Karpas-422 (cell line): ENCODE data around the gene GCH1. TPM values are rescaled to one million over a fixed set of nuclear protein-coding genes. Genes with fewer than 3 reads are reported as not detected.

Experiments used
- DNase-seq: peaks from one replicate; pipeline ENCODE4 v3.0.0-alpha.2; 2015
- H2AFZ ChIP-seq: fragments of 200-600 bp; sonication (generic); 2 replicates; pipeline ENCODE4 v1.6.1; 2014; ENCODE audit warnings: antibody characterized with exemption, low read length, mixed read lengths
- H3K27ac ChIP-seq: fragments of 200-600 bp; sonication (generic); 2 replicates; pipeline ENCODE4 v1.5.1; 2014; ENCODE audit warnings: mild to moderate bottlenecking, low read length, moderate library complexity
- H3K27me3 ChIP-seq: fragments of 200-600 bp; sonication (generic); 2 replicates; pipeline ENCODE4 v1.6.1; 2014; ENCODE audit warnings: low read length, mixed read lengths
- H3K36me3 ChIP-seq: fragments of 200-600 bp; sonication (generic); 2 replicates; pipeline ENCODE4 v1.6.1; 2014; ENCODE audit warnings: low read length, mixed read lengths; ENCODE audit not compliant: insufficient read depth
- H3K4me1 ChIP-seq: fragments of 200-600 bp; sonication (generic); 2 replicates; pipeline ENCODE4 v1.6.1; 2014; ENCODE audit warnings: mild to moderate bottlenecking, low read length, mixed read lengths
- H3K4me2 ChIP-seq: fragments of 200-600 bp; sonication (generic); 2 replicates; pipeline ENCODE4 v1.6.1; 2014; ENCODE audit warnings: low read length, low read depth, mild to moderate bottlenecking; ENCODE audit not compliant: poor library complexity, severe bottlenecking
- H3K4me3 ChIP-seq: fragments of 200-600 bp; sonication (generic); 2 replicates; pipeline ENCODE4 v1.5.1; 2014; ENCODE audit warnings: mild to moderate bottlenecking, antibody characterized with exemption, low read length, mixed read lengths
- H3K79me2 ChIP-seq: fragments of 200-600 bp; sonication (generic); 2 replicates; pipeline ENCODE4 v1.6.1; 2014; ENCODE audit warnings: mild to moderate bottlenecking, low read length, mixed read lengths
- H3K9ac ChIP-seq: fragments of 200-600 bp; sonication (generic); 2 replicates; pipeline ENCODE4 v1.6.0; 2014; ENCODE audit warnings: low read length
- H3K9me2 ChIP-seq: fragments of 200-600 bp; sonication (generic), shearing (Covaris generic); replicated peaks from 2 replicates; pipeline ENCODE4 v1.6.0; 2014; ENCODE audit warnings: mild to moderate bottlenecking, low read length, moderate library complexity; ENCODE audit not compliant: insufficient read depth
- H3K9me3 ChIP-seq: fragments of 300-700, 200-600 bp; sonication (generic); 2 replicates; pipeline ENCODE4 v1.6.1; 2014; ENCODE audit warnings: low read length, mixed read lengths
- H4K20me1 ChIP-seq: fragments of 200-600 bp; sonication (generic); 2 replicates; pipeline ENCODE4 v1.6.1; 2014; ENCODE audit warnings: mild to moderate bottlenecking, antibody characterized with exemption, low read length, low read depth; ENCODE audit not compliant: insufficient read depth
- total RNA-seq: library from RNA; depleted of rRNA; stranded (reverse); fragments of >200 nt; shearing (Covaris generic); gene quantifications from 2 replicates; pipeline ENCODE4 v1.2.3, GENCODE V29; 2014; ENCODE audit warnings: low replicate concordance

The GCH1 gene
- total RNA-seq, 1 experiment from 2014 or later: 174 TPM

DNA sequence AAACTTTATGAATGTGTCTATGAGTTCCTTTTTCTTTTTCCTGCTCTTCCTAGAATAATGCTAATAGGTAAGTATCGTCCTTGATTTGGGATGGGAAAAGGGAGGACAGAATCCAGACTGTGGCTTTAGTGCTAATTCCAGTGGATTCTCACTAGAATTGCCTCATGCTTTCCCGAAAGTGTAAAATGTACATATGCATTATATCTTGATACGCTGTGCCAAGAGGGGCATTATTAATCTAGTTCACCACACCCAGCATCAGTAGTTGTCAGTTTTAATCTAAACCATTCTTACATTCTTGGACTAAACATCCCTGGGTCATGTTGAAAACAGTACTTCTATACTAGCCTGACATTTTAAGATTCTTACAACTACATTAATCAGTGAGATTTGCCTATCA, 49.3 kb downstream of the GCH1 start:
- Histone ChIP-seq H3K4me2 (peak overlapping the region; percentile 75), H3K27me3 (no peaks in the 10 kb centered on the region), H3K36me3 (peaks cover 34% of the 10 kb centered on the region), H3K9me3 (no peaks in the 10 kb centered on the region), H3K27ac (peak overlapping the region; percentile 95), H4K20me1 (no peaks in the 10 kb centered on the region), H2AFZ (no peak overlapping the region), H3K4me1 (peaks cover 66% of the 10 kb centered on the region), H3K9me2 (no peaks in the 10 kb centered on the region), H3K79me2 (peaks cover 84% of the 10 kb centered on the region), H3K9ac (0 out of 2 replicates have a peak overlapping the region, but pooled peaks have one; percentile 2), H3K4me3 (peak overlapping the region; percentile 54; the same call in 1 of the 2 replicates)
- DNase-seq: no peak

DNA sequence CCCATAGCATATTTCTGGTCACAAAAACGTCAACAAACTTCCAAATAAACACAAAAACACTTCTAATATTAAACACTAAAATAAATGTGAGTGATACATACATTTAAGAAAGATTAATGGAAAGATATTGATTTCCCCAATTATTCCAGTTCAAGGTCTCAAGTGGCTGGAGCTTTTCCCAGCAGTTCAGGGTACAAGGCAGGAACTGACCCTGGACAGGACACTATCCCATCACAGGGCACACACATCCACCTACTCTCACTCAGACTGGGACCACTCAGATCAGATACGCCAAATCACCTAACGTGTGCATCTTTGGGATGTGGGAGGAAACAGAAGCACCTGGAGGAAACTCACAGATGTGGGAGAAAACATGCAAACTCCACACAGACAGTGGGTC, 50.4 kb downstream of the GCH1 start:
- Histone ChIP-seq H2AFZ (no peak overlapping the region), H3K4me3 (no peak overlapping the region), H3K27ac (peak overlapping the region; percentile 95), H3K27me3 (no peaks in the 10 kb centered on the region), H3K9me3 (no peaks in the 10 kb centered on the region), H3K4me1 (peaks cover 55% of the 10 kb centered on the region), H4K20me1 (no peaks in the 10 kb centered on the region), H3K9me2 (no peaks in the 10 kb centered on the region), H3K9ac (no peak overlapping the region), H3K36me3 (peaks cover 35% of the 10 kb centered on the region), H3K79me2 (peaks cover 82% of the 10 kb centered on the region), H3K4me2 (peak overlapping the region; percentile 75)
- no peak for DNase-seq

- H3K9me3 ChIP-seq: no peaks in the 10 kb centered on the region
- H3K4me1 ChIP-seq: peaks cover 22% of the 10 kb centered on the region
- H4K20me1 ChIP-seq: no peaks in the 10 kb centered on the region
- peaks cover 46% of the 10 kb centered on the region for H3K36me3 ChIP-seq
- H3K4me2 ChIP-seq: no peak overlapping the region
- H3K79me2 ChIP-seq: peaks cover 62% of the 10 kb centered on the region
- no peak overlapping the region for H3K9ac ChIP-seq
- no peaks in the 10 kb centered on the region for H3K27me3 ChIP-seq
- H3K9me2 ChIP-seq: no peaks in the 10 kb centered on the region
- no peak overlapping the region for H3K4me3 ChIP-seq
- no peak overlapping the region for H2AFZ ChIP-seq
- peak overlapping the region; percentile 21 for H3K27ac ChIP-seq
- DNase-seq: no peak
Measured at GRCh38 chr14:54848910-54849309, 53.7 kb downstream of the GCH1 start.

GRCh38 chr14:54845641-54846040, 57.0 kb downstream of the GCH1 start:
- Histone ChIP-seq H2AFZ (no peak overlapping the region), H3K9ac (no peak overlapping the region), H3K4me1 (peaks cover 10% of the 10 kb centered on the region), H3K4me3 (no peak overlapping the region), H3K4me2 (no peak overlapping the region), H3K27ac (no peak overlapping the region), H3K9me2 (no peaks in the 10 kb centered on the region), H4K20me1 (no peaks in the 10 kb centered on the region), H3K36me3 (peaks cover 62% of the 10 kb centered on the region), H3K27me3 (no peaks in the 10 kb centered on the region), H3K79me2 (peaks cover 44% of the 10 kb centered on the region), H3K9me3 (no peaks in the 10 kb centered on the region)
- no peak for DNase-seq

DNA sequence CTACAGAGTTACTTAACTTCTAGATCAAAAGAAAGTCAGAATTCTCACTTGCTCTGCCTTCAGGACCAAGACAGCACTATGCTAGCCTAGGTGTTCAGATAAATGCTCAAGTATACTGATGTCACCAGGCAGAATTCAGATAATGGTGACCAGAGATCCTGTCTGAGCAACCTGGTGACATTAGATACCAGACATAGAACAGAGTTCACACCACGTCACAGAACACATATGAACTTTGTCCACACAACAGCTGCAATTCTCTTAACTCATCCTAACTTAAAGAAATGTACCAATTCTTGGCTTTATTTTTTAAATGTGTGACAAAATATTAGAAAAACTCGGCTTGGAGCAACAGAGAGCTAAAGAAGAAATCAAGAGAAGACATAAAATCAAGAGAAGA, 58.1 kb downstream of the GCH1 start:
- Histone ChIP-seq H4K20me1 (no peaks in the 10 kb centered on the region), H3K79me2 (peaks cover 39% of the 10 kb centered on the region), H3K4me1 (peaks cover 22% of the 10 kb centered on the region), H3K9me2 (no peaks in the 10 kb centered on the region), H3K27me3 (no peaks in the 10 kb centered on the region), H3K27ac (no peak overlapping the region), H3K4me2 (no peak overlapping the region), H3K4me3 (no peak overlapping the region), H3K9ac (no peak overlapping the region), H3K36me3 (peaks cover 70% of the 10 kb centered on the region), H3K9me3 (no peaks in the 10 kb centered on the region), H2AFZ (no peak overlapping the region)
- no peak for DNase-seq

GRCh38 chr14:54840798-54841197, 61.8 kb downstream of the GCH1 start:
- Histone ChIP-seq H3K9ac (no peak overlapping the region), H3K27ac (peak overlapping the region; percentile 36), H3K27me3 (no peaks in the 10 kb centered on the region), H3K9me2 (no peaks in the 10 kb centered on the region), H3K9me3 (no peaks in the 10 kb centered on the region), H3K4me2 (no peak overlapping the region), H4K20me1 (no peaks in the 10 kb centered on the region), H2AFZ (no peak overlapping the region), H3K4me3 (no peak overlapping the region), H3K4me1 (peaks cover 33% of the 10 kb centered on the region), H3K36me3 (peaks cover 80% of the 10 kb centered on the region), H3K79me2 (peaks cover 15% of the 10 kb centered on the region; the same call in 1 of the 2 replicates)
- DNase-seq: peak; percentile 49

DNA sequence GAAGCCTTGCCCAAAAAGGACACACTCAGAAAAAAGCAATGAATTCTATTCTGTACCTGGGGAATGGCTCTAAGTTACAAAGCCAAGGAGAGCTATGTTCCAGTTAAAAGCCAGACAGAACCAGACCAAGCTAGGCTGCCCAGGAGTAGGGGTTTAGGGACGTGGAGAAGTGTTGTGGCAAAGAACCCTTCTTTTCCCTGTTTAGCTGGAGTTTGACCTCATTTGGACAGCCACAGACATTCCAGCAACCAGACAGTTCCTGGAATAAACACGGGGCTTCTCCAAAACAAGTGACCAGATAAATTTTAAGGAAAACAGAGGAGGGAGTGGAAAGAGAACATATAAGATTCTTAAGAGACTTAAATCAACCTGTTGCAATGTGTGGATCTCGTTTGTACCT, 62.3 kb downstream of the GCH1 start:
- H3K27ac ChIP-seq: peak overlapping the region; percentile 36
- H4K20me1 ChIP-seq: no peaks in the 10 kb centered on the region
- H3K4me2 ChIP-seq: no peak overlapping the region
- peaks cover 14% of the 10 kb centered on the region; the same call in 1 of the 2 replicates for H3K79me2 ChIP-seq
- H3K36me3 ChIP-seq: peaks cover 79% of the 10 kb centered on the region
- H3K9me2 ChIP-seq: no peaks in the 10 kb centered on the region
- no peak overlapping the region for H3K9ac ChIP-seq
- H3K9me3 ChIP-seq: no peaks in the 10 kb centered on the region
- H3K27me3 ChIP-seq: no peaks in the 10 kb centered on the region
- no peak for DNase-seq
- H3K4me1 ChIP-seq: peaks cover 33% of the 10 kb centered on the region
- no peak overlapping the region for H3K4me3 ChIP-seq
- H2AFZ ChIP-seq: no peak overlapping the region

DNA sequence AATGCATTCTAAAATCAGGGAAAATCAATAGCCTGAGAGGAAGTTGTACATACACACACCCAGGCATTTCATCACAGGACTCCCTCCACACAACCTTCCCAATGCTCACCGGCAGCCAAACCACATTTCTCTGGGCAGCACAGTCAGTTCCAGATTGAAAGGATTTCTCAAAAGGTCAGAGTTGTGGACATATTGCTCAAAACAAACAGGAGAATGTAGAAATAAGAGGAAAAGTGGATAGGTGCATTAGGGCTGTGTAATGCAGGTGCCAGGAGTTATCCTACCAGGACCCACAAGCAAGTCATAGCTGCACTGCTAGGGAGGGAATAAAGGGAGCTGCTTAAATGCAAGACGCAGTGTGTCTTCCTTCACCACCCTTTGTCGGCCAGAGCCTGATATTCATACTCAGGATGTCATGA, 62.9 kb downstream of the GCH1 start:
- peaks cover 79% of the 10 kb centered on the region for H3K36me3 ChIP-seq
- H2AFZ ChIP-seq: no peak overlapping the region
- H3K27ac ChIP-seq: peak overlapping the region; percentile 36; the same call in 1 of the 2 replicates
- H3K27me3 ChIP-seq: no peaks in the 10 kb centered on the region
- no peak overlapping the region for H3K4me2 ChIP-seq
- H3K79me2 ChIP-seq: peaks cover 13% of the 10 kb centered on the region; the same call in 1 of the 2 replicates
- no peaks in the 10 kb centered on the region for H3K9me3 ChIP-seq
- no peak for DNase-seq
- H3K9ac ChIP-seq: no peak overlapping the region
- H4K20me1 ChIP-seq: no peaks in the 10 kb centered on the region
- peaks cover 33% of the 10 kb centered on the region for H3K4me1 ChIP-seq
- no peak overlapping the region for H3K4me3 ChIP-seq
- no peaks in the 10 kb centered on the region for H3K9me2 ChIP-seq
